Muscle of leg (tissue), 11 donors: Measurements from ENCODE around the gene B4GAT1. TPM values are rescaled to one million over a fixed set of nuclear protein-coding genes. Genes with fewer than 3 reads are reported as not detected.

Source experiments
- DNase-seq: peaks from one replicate; pipeline ENCODE4 v3.0.0; 2013
- H3K27ac ChIP-seq: one replicate; pipeline ENCODE4 v1.5.1; 2013; ENCODE audit warnings: mild to moderate bottlenecking, low read length, control low read depth
- H3K27me3 ChIP-seq: one replicate; pipeline ENCODE4 v1.6.1; 2013; ENCODE audit warnings: low read length; ENCODE audit not compliant: control insufficient read depth, insufficient read depth
- H3K36me3 ChIP-seq: one replicate; pipeline ENCODE4 v1.6.1; 2013; ENCODE audit warnings: low read length; ENCODE audit not compliant: control insufficient read depth, insufficient read depth
- H3K4me1 ChIP-seq: one replicate; pipeline ENCODE4 v1.6.1; 2013; ENCODE audit warnings: low read length; ENCODE audit not compliant: control insufficient read depth, insufficient read depth
- H3K4me3 ChIP-seq: one replicate; pipeline ENCODE4 v1.5.1; 2013; ENCODE audit warnings: low read length, control low read depth
- H3K9me3 ChIP-seq: replicated peaks from 2 replicates; pipeline ENCODE4 v1.6.1; 2013; ENCODE audit warnings: low read depth, low read length; ENCODE audit not compliant: control insufficient read depth
- WGBS: methylation state at CpG from one replicate; pipeline ENCODE4 v1.1.5; 2013; ENCODE audit warnings: missing lambda C conversion rate; ENCODE audit not compliant: insufficient coverage; 5-methylcytosine and 5-hydroxymethylcytosine counted together
- polyA plus RNA-seq, 8 donors: library from polyadenylated mRNA; unstranded; fragments of 120-200 nt; gene quantifications; one replicate each; pipeline versions ENCODE4 v1.2.1 to v1.2.3, GENCODE V29; 2013; ENCODE audit warnings: inconsistent platforms in 1 of 8, low replicate concordance in 1 of 8; ENCODE audit not compliant: insufficient read length in 8 of 8, insufficient read depth in 1 of 8
- total RNA-seq: library from RNA; stranded (reverse); fragments of 120-200 nt; gene quantifications from one replicate; pipeline ENCODE4 v1.2.4, GENCODE V29; 2013

Gene B4GAT1
- total and polyA plus RNA-seq, 9 donors = 17.7 to 25.7 (median 23.2) TPM

- H3K36me3 ChIP-seq = no peaks in the 10 kb centered on the region
- H3K4me1 ChIP-seq = peaks cover 65% of the 10 kb centered on the region
- DNase-seq = no peak
- 24% methylated on average over 49 of the region's 52 CpGs for WGBS
- H3K27me3 ChIP-seq = peaks cover 6% of the 10 kb centered on the region
- H3K9me3 ChIP-seq = no peaks in the 10 kb centered on the region
- H3K27ac ChIP-seq = peak overlapping the region; percentile 22
- peak overlapping the region; percentile 46 for H3K4me3 ChIP-seq
These were observed 31.3 kb downstream of the B4GAT1 start for GRCh38 chr11:66315921-66316811.

GRCh38 chr11:66315498-66315885 lies 31.9 kb downstream of the B4GAT1 start:
- Histone ChIP-seq H3K27me3 (peaks cover 8% of the 10 kb centered on the region), H3K4me1 (peaks cover 65% of the 10 kb centered on the region), H3K9me3 (no peaks in the 10 kb centered on the region), H3K27ac (peak overlapping the region; percentile 22), H3K4me3 (peak overlapping the region; percentile 46), H3K36me3 (no peaks in the 10 kb centered on the region)
- DNase-seq = no peak
- 69% methylated on average over 14 of the region's 14 CpGs for WGBS

GRCh38 chr11:66314561-66315497 lies 32.6 kb downstream of the B4GAT1 start:
- WGBS = 62% methylated on average over 17 of the region's 17 CpGs
- DNase-seq = peak; percentile 13
- H3K36me3 ChIP-seq = no peaks in the 10 kb centered on the region
- H3K4me3 ChIP-seq = peak overlapping the region; percentile 46
- H3K9me3 ChIP-seq = no peaks in the 10 kb centered on the region
- peaks cover 13% of the 10 kb centered on the region for H3K27me3 ChIP-seq
- peak overlapping the region; percentile 97 for H3K27ac ChIP-seq
- H3K4me1 ChIP-seq = peaks cover 65% of the 10 kb centered on the region

GRCh38 chr11:66314186-66314501 lies 33.3 kb downstream of the B4GAT1 start:
- H3K36me3 ChIP-seq = no peaks in the 10 kb centered on the region
- peak overlapping the region; percentile 97 for H3K27ac ChIP-seq
- H3K9me3 ChIP-seq = no peaks in the 10 kb centered on the region
- H3K4me1 ChIP-seq = peaks cover 64% of the 10 kb centered on the region
- DNase-seq = no peak
- WGBS = no CpG with 5 or more reads among the region's 1 CpG
- H3K27me3 ChIP-seq = peaks cover 15% of the 10 kb centered on the region
- H3K4me3 ChIP-seq = peak overlapping the region; percentile 46

GRCh38 chr11:66313321-66314185 lies 33.9 kb downstream of the B4GAT1 start:
- WGBS = 11% methylated on average over 29 of the region's 38 CpGs
- no peaks in the 10 kb centered on the region for H3K9me3 ChIP-seq
- peaks cover 58% of the 10 kb centered on the region for H3K4me1 ChIP-seq
- peak overlapping the region; percentile 46 for H3K4me3 ChIP-seq
- peak; percentile 93 for DNase-seq
- peaks cover 15% of the 10 kb centered on the region for H3K27me3 ChIP-seq
- H3K27ac ChIP-seq = peak overlapping the region; percentile 97
- H3K36me3 ChIP-seq = no peaks in the 10 kb centered on the region

GRCh38 chr11:66312549-66313320 lies 34.7 kb downstream of the B4GAT1 start:
- WGBS = 1% methylated on average over 47 of the region's 52 CpGs
- H3K27me3 ChIP-seq = peaks cover 15% of the 10 kb centered on the region
- DNase-seq = peak; percentile 99
- peak overlapping the region; percentile 62 for H3K4me3 ChIP-seq
- H3K36me3 ChIP-seq = no peaks in the 10 kb centered on the region
- H3K9me3 ChIP-seq = no peaks in the 10 kb centered on the region
- peak overlapping the region; percentile 97 for H3K27ac ChIP-seq
- H3K4me1 ChIP-seq = peaks cover 50% of the 10 kb centered on the region

GRCh38 chr11:66311965-66312548 lies 35.4 kb downstream of the B4GAT1 start:
- Histone ChIP-seq H3K27me3 (peaks cover 19% of the 10 kb centered on the region), H3K4me3 (peak overlapping the region; percentile 62), H3K9me3 (no peaks in the 10 kb centered on the region), H3K36me3 (no peaks in the 10 kb centered on the region), H3K4me1 (peaks cover 43% of the 10 kb centered on the region), H3K27ac (peak overlapping the region; percentile 97)
- peak; percentile 95 for DNase-seq
- WGBS = under 1% methylated on average over 44 of the region's 44 CpGs

GRCh38 chr11:66311470-66311964 lies 35.9 kb downstream of the B4GAT1 start:
- H3K4me3 ChIP-seq = peak overlapping the region; percentile 62

More at GRCh38 chr11:66311470-66311964, 35.9 kb downstream of the B4GAT1 start:
- H3K9me3 ChIP-seq = no peaks in the 10 kb centered on the region
- WGBS = 9% methylated on average over 14 of the region's 26 CpGs
- H3K4me1 ChIP-seq = peaks cover 38% of the 10 kb centered on the region
- H3K27me3 ChIP-seq = peaks cover 19% of the 10 kb centered on the region
- H3K27ac ChIP-seq = peak overlapping the region; percentile 97
- H3K36me3 ChIP-seq = no peaks in the 10 kb centered on the region
- no peak for DNase-seq
